ENCODE results near the gene ZNF148. TPM values are rescaled to one million over a fixed set of nuclear protein-coding genes. Genes with fewer than 3 reads are reported as not detected.
"Not testable (repeated sequence)": the region's sequence is repeated elsewhere in the genome, so short reads cannot be mapped to it uniquely, and the experiment has no call there.

Gene ZNF148
- total RNA-seq, 2 experiments from 2014 or later, result 30.9 to 34.0 TPM

GRCh38 chr3:125350597-125350996 is 24.5 kb downstream of the ZNF148 start:
- no peak overlapping the region for H3K27ac ChIP-seq (ENCODE audit: low read depth in 1 of 2, low read length in 2 of 2)
- Mint-ChIP-seq H3K4me1 (ENCODE audit: low read depth) (peaks cover 84% of the 10 kb centered on the region), H3K4me3 (peak overlapping the region; percentile 5), H3K36me3 (ENCODE audit: low read depth) (peaks cover 47% of the 10 kb centered on the region), H3K27me3 (no peaks in the 10 kb centered on the region), H3K9me3 (peaks cover 7% of the 10 kb centered on the region), H3K27ac (no peak overlapping the region)
- CTCF ChIA-PET, result no interaction called here
- H3K36me3 ChIP-seq (ENCODE audit: insufficient read depth, low read length), result no peaks in the 10 kb centered on the region
- H3K9me3 ChIP-seq (ENCODE audit: control insufficient read depth in 1 of 2, insufficient read depth in 1 of 2, low read length in 2 of 2), result peaks cover 0 to 9% of the 10 kb centered on the region in 2 experiments
- POLR2A ChIA-PET, result no interaction called here
- TF ChIP-seq CTCF (IDR thresholded peaks at IDR 0.05), result no peak
- no peak overlapping the region for H3K4me3 ChIP-seq (ENCODE audit: low read length)
- H3K27me3 ChIP-seq (ENCODE audit: control insufficient read depth in 1 of 2, insufficient read depth in 2 of 2, low read length in 2 of 2), result no peaks in the 10 kb centered on the region
- intact Hi-C loops (cut with DNase I, micrococcal nuclease), result no loop called here
- H3K4me1 ChIP-seq (ENCODE audit: insufficient read depth, low read length), result peaks cover 11% of the 10 kb centered on the region
- no peak for ATAC-seq (ENCODE audit: poor library complexity)
- no peak for DNase-seq

GRCh38 chr3:125349556-125350165 is 25.5 kb downstream of the ZNF148 start:
- Mint-ChIP-seq H3K9me3 (peaks cover 16% of the 10 kb centered on the region), H3K4me1 (ENCODE audit: low read depth) (peaks cover 86% of the 10 kb centered on the region), H3K27ac (peak overlapping the region; percentile 50), H3K36me3 (ENCODE audit: low read depth) (peaks cover 56% of the 10 kb centered on the region), H3K4me3 (peak overlapping the region; percentile 8), H3K27me3 (no peaks in the 10 kb centered on the region)
- intact Hi-C loops (cut with DNase I, micrococcal nuclease), result no loop called here
- Histone ChIP-seq H3K27me3 (ENCODE audit: control insufficient read depth in 1 of 2, insufficient read depth in 2 of 2, low read length in 2 of 2) (no peaks in the 10 kb centered on the region), H3K4me1 (ENCODE audit: insufficient read depth, low read length) (peaks cover 8% of the 10 kb centered on the region), H3K36me3 (ENCODE audit: insufficient read depth, low read length) (no peaks in the 10 kb centered on the region), H3K27ac (ENCODE audit: low read depth in 1 of 2, low read length in 2 of 2) (no peak overlapping the region), H3K9me3 (ENCODE audit: control insufficient read depth in 1 of 2, insufficient read depth in 1 of 2, low read length in 2 of 2) (peaks cover 2 to 13% of the 10 kb centered on the region in 2 experiments), H3K4me3 (ENCODE audit: low read length) (no peak overlapping the region)
- ChIA-PET CTCF (interaction anchor here (1.1 to 1.4 kb wide), 2 partner anchors 9 to 12 kb away, joined by 3 to 5 read pairs; no protein-coding TSS in a partner anchor), POLR2A (interaction anchor here (1.7 to 2.6 kb wide), 2 partner anchors 8 to 26 kb away, joined by 5 to 11 read pairs; partner anchors contain the start of gene ZNF148)
- no peak for ATAC-seq (ENCODE audit: poor library complexity)
- DNase-seq, result no peak
- TF ChIP-seq CTCF (IDR thresholded peaks at IDR 0.05), result no peak

- intact Hi-C loops (cut with DNase I, micrococcal nuclease), result no loop called here
- Histone ChIP-seq H3K4me1 (ENCODE audit: insufficient read depth, low read length) (peaks cover 8% of the 10 kb centered on the region), H3K27me3 (ENCODE audit: control insufficient read depth in 1 of 2, insufficient read depth in 2 of 2, low read length in 2 of 2) (no peaks in the 10 kb centered on the region), H3K4me3 (ENCODE audit: low read length) (no peak overlapping the region), H3K27ac (ENCODE audit: low read depth in 1 of 2, low read length in 2 of 2) (no peak overlapping the region), H3K36me3 (ENCODE audit: insufficient read depth, low read length) (no peaks in the 10 kb centered on the region), H3K9me3 (ENCODE audit: control insufficient read depth in 1 of 2, insufficient read depth in 1 of 2, low read length in 2 of 2) (peaks cover 4 to 13% of the 10 kb centered on the region in 2 experiments)
- peak overlapping the region; percentile 35 for H3K4me3 Mint-ChIP-seq
- peaks cover 87% of the 10 kb centered on the region for H3K4me1 Mint-ChIP-seq (ENCODE audit: low read depth)
- no peak for DNase-seq
- no peaks in the 10 kb centered on the region for H3K27me3 Mint-ChIP-seq
- ChIA-PET CTCF (interaction anchor here (1.1 to 1.4 kb wide), 2 partner anchors 9 to 12 kb away, joined by 3 to 5 read pairs; no protein-coding TSS in a partner anchor), POLR2A (interaction anchor here (1.7 to 2.6 kb wide), 2 partner anchors 8 to 26 kb away, joined by 5 to 11 read pairs; partner anchors contain the start of gene ZNF148)
- TF ChIP-seq CTCF (IDR thresholded peaks at IDR 0.05), result no peak
- H3K36me3 Mint-ChIP-seq (ENCODE audit: low read depth), result peaks cover 63% of the 10 kb centered on the region
- H3K9me3 Mint-ChIP-seq, result peaks cover 19% of the 10 kb centered on the region
- H3K27ac Mint-ChIP-seq, result peak overlapping the region; percentile 50
- no peak for ATAC-seq (ENCODE audit: poor library complexity)
Measured at GRCh38 chr3:125349055-125349454, 26.1 kb downstream of the ZNF148 start.

GRCh38 chr3:125343367-125343766 is 31.8 kb downstream of the ZNF148 start:
- H3K27ac ChIP-seq (ENCODE audit: low read depth in 1 of 2, low read length in 2 of 2); H3K27me3 Mint-ChIP-seq; H3K27ac Mint-ChIP-seq; POLR2A ChIA-PET; H3K4me3 ChIP-seq (ENCODE audit: low read length); intact Hi-C loops (cut with DNase I, micrococcal nuclease); H3K36me3 ChIP-seq (ENCODE audit: insufficient read depth, low read length); H3K4me1 ChIP-seq (ENCODE audit: insufficient read depth, low read length); H3K4me3 Mint-ChIP-seq; DNase-seq; H3K27me3 ChIP-seq (ENCODE audit: control insufficient read depth in 1 of 2, insufficient read depth in 2 of 2, low read length in 2 of 2); ATAC-seq (ENCODE audit: poor library complexity): not testable (repeated sequence)
- peaks cover 66% of the 10 kb centered on the region for H3K36me3 Mint-ChIP-seq (ENCODE audit: low read depth)
- CTCF ChIA-PET, result interaction anchor here (0.5 kb wide), 1 partner anchor 13 kb away, joined by 3 read pairs; no protein-coding TSS in a partner anchor
- peaks cover 16% of the 10 kb centered on the region for H3K9me3 Mint-ChIP-seq
- peaks cover 7 to 13% of the 10 kb centered on the region in 2 experiments for H3K9me3 ChIP-seq (ENCODE audit: control insufficient read depth in 1 of 2, insufficient read depth in 1 of 2, low read length in 2 of 2)
- peaks cover 64% of the 10 kb centered on the region for H3K4me1 Mint-ChIP-seq (ENCODE audit: low read depth)

Measured in CD4-positive, alpha-beta T cell (primary cell).